ACC112 (cell line): Measurements from ENCODE around the gene PEX11A.

Experiments used
- H2AFZ ChIP-seq: fragments of 200-600 bp; sonication (generic); one replicate; pipeline ENCODE4 v1.6.0; 2017; ENCODE audit warnings: antibody characterized with exemption, low read length; ENCODE audit not compliant: unreplicated experiment
- H3K27ac ChIP-seq: fragments of 200-600 bp; sonication (generic); 2 replicates; pipeline ENCODE4 v1.5.1; 2014; ENCODE audit warnings: low read depth, mild to moderate bottlenecking, antibody characterized with exemption, low read length, moderate library complexity
- H3K27me3 ChIP-seq: fragments of 200-600 bp; sonication (generic); 2 replicates; pipeline ENCODE4 v1.6.1; 2014; ENCODE audit warnings: mild to moderate bottlenecking, antibody characterized with exemption, low read length, moderate library complexity, mixed read lengths; ENCODE audit not compliant: insufficient read depth
- H3K36me3 ChIP-seq: fragments of 200-600 bp; sonication (generic); 2 replicates; pipeline ENCODE4 v1.6.1; 2016; ENCODE audit warnings: mild to moderate bottlenecking, antibody characterized with exemption, low read length, moderate library complexity, mixed read lengths; ENCODE audit not compliant: insufficient read depth
- H3K4me1 ChIP-seq: fragments of 200-600 bp; sonication (generic); one replicate; pipeline ENCODE4 v1.6.1; 2016; ENCODE audit warnings: low read length, mixed read lengths; ENCODE audit not compliant: insufficient read depth, unreplicated experiment, control insufficient read depth
- H3K4me3 ChIP-seq: fragments of 200-600 bp; sonication (generic); 2 replicates; pipeline ENCODE4 v1.5.1; 2014; ENCODE audit warnings: mild to moderate bottlenecking, low read depth, low read length
- H3K79me2 ChIP-seq: fragments of 200-600 bp; sonication (generic); one replicate; pipeline ENCODE4 v1.6.0; 2016; ENCODE audit warnings: low read length; ENCODE audit not compliant: control insufficient read depth, unreplicated experiment, insufficient read depth

Gene PEX11A

DNA sequence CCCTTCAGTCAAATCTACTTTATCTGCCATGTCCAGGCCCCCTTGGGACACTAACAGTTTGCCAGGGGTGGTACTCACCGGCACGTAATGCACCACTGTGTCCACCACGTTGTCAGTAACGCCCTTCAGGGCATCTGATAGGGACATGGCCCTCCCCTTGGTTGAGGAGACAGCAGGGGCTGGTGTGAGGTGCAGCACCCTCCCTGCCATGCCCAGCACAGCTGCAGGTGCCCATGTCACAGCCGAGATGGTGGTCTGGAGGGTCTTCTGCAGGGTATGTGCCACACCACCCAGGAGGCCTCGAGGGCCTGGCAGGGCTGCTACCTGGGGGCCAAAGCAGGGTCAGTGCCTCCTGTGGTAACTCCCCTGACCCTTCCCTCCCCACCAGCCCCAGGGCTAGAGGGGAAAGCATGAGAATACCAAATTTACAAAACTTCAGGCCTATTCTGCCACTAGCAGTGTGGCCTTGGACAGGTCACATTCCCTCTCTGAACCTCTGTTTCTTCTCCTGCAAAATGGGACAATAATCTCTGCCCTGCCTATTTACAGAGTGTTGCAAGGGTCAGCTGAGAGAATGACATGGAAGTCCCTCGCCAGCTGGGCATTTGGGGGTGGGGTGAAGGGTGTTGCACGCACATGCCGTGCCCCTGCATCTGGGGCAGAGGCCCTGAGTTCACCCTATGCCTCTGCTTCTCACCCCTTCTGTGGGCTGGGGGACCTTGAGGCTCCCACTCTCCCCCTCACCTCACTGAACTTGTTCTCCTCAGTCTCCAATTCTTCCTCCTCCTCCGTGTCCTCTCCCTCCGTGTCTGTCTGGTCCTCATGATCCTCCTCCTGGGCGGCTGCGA is 23.5 kb downstream of the PEX11A start:
- H3K4me1 ChIP-seq, result peaks cover 24% of the 10 kb centered on the region
- no peaks in the 10 kb centered on the region for H3K79me2 ChIP-seq
- H3K36me3 ChIP-seq, result no peaks in the 10 kb centered on the region
- no peak overlapping the region for H3K4me3 ChIP-seq
- no peaks in the 10 kb centered on the region for H3K27me3 ChIP-seq
- H2AFZ ChIP-seq, result no peak overlapping the region
- no peak overlapping the region for H3K27ac ChIP-seq

DNA sequence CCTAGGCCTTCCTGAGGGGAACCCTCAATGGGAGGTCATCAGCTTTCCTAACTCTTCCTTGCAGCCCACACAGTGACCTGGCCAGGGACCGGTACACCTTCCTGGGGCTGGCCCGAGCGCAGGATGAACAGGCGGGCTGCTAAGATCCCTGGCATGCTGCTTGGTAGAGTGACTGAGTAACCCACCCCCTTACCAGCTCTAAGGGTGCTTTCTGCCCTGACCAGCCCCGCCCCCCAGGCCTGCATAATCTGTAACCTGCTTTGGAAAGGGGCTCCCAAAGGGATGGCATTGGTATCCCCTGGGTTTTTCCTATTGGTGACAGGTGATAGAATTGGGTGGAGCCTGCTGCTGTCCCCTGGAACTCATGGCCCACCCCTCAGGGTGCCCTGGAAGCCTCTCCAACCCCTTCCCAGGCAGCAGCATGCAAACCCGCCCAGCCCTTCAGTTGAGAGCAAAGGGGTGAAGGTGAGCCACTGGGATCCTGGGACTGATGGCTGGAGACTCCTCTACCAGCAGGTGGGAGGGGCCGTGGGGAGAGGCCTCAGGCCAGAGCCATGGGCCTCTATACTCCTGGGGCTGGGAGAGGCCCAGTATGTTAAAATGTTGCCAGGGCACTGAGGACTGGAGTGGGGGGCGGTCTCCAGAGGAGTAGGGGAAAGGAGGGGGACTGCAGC is 24.2 kb downstream of the PEX11A start:
- Histone ChIP-seq H3K4me1 (peaks cover 26% of the 10 kb centered on the region), H3K4me3 (peak overlapping the region; percentile 70; the same call in 1 of the 2 replicates), H2AFZ (peak overlapping the region; percentile 94), H3K27ac (no peak overlapping the region), H3K36me3 (no peaks in the 10 kb centered on the region), H3K27me3 (no peaks in the 10 kb centered on the region), H3K79me2 (no peaks in the 10 kb centered on the region)

DNA sequence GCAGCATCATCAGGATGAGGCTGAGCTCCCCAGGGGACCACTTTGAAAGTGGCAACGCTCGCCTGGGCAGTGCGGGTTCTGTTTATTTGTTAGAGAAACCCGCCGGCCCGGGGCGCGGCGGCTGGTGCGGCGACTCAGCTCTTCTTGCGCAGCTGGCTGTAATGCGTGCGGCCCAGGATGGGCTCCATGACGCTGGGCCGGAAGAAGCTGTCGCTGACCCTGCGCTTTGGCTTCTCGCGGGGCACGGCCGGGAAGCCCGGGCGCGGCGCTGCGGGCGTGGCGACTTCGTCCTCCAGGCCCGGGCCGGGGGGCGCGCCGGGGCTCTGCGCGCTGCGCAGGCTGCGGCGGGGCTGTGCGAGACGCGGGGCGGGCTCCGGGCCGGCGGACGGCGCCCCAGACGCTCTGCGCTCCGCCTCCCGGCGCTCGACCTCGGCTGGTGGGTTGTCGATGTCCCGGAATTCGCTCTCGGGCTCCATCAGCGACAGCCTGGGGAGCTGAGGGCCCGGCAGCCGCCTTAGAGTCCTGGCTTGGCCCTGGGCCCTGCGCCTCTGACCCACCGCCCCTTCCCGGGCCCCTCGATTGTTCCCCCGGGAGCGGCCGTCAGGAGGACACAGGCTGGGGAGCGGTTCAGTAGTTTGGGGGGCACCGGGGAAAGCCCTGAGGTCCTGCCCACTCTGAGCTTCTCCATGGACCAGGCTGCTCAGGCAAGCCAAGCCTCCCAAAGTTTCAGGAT is 24.9 kb downstream of the PEX11A start:
- no peaks in the 10 kb centered on the region for H3K27me3 ChIP-seq
- peak overlapping the region; percentile 94 for H2AFZ ChIP-seq
- no peak overlapping the region for H3K27ac ChIP-seq
- H3K36me3 ChIP-seq, result no peaks in the 10 kb centered on the region
- no peaks in the 10 kb centered on the region for H3K79me2 ChIP-seq
- peak overlapping the region; percentile 70 for H3K4me3 ChIP-seq
- peaks cover 26% of the 10 kb centered on the region for H3K4me1 ChIP-seq

DNA sequence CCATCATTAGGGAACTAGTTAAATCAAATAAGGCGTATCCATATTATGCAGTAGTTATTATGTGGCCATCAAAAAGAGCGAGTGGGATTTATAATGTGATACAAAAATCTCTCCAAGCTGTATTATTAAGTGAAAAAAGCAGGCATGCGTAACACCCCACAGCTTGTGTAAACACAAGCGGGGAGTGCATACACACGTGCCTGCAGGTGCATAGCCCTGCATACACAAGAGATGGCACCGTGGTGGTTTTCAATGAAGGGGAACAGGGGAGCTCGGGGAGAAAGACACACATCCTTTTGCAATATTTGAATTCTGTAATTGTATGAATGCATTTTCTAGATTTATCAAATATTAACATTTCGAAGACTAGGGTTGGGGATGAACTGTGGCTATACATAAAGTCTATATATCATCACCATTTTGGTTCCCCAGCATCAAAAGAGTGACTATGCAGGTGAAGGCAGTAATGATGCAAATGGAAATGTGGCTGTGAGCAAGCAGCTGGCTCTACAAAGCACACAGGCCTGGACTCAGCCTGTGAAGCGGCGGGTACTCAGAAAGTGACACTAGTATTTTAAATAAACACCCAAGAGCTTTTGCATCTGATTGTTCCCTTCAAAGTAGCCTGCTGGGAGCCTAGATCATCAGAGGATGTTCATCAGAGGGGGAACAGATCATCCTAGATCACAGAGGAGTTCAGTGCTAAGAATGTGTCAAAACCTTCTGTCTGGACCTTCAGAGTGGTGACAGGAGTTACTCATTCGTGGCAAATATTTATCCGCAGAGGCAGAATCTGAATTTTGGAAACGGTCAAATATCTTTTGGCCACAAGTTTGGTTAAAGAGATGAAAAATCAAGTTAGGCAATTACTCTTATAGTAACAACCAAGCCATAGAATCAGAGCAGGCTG is 25.9 kb downstream of the PEX11A start:
- Histone ChIP-seq H3K27me3 (no peaks in the 10 kb centered on the region), H3K27ac (peak overlapping the region; percentile 14; the same call in 1 of the 2 replicates), H2AFZ (no peak overlapping the region), H3K79me2 (no peaks in the 10 kb centered on the region), H3K4me3 (no peak overlapping the region), H3K36me3 (peaks cover 6% of the 10 kb centered on the region; the same call in 1 of the 2 replicates), H3K4me1 (peaks cover 26% of the 10 kb centered on the region)

DNA sequence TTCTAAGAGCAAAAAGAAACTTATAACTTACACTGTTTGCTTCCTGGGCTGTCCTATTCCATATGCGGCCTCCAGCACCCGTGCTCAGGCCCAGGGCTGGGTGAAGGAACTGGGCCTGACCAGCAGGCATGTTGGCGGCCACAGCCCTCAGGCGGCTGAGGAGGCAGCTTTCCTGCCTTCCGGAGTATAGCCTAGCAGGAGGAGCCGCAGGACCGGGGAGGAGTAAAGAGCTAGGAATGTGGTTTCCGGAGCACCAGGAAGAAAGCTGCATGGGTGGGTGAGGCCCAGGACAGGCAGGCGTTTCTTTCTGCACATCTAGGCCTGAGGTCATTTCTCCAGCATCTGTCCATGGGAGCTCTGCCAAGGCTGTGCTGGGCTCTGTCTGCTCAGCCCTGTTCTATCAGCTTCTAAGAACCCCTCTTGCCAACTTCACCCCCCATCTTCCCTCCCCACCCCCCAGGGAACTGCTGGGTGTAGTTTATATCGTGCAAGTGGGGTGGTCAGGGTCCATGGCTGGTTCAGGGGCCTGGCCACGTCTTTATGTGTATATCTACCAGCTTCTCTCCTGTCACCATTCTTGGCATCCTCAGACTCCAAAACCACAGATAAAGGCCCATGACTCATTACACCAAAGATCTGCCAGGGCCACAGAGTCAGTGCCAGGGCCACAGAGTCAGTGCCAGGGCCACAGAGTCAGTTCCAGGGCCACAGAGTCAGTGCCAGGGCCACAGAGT is 27.5 kb downstream of the PEX11A start:
- peaks cover 26% of the 10 kb centered on the region for H3K4me1 ChIP-seq
- H2AFZ ChIP-seq, result peak overlapping the region; percentile 94
- no peaks in the 10 kb centered on the region for H3K27me3 ChIP-seq
- peak overlapping the region; percentile 85 for H3K27ac ChIP-seq
- H3K4me3 ChIP-seq, result peak overlapping the region; percentile 70
- H3K79me2 ChIP-seq, result no peaks in the 10 kb centered on the region
- H3K36me3 ChIP-seq, result peaks cover 6% of the 10 kb centered on the region; the same call in 1 of the 2 replicates

DNA sequence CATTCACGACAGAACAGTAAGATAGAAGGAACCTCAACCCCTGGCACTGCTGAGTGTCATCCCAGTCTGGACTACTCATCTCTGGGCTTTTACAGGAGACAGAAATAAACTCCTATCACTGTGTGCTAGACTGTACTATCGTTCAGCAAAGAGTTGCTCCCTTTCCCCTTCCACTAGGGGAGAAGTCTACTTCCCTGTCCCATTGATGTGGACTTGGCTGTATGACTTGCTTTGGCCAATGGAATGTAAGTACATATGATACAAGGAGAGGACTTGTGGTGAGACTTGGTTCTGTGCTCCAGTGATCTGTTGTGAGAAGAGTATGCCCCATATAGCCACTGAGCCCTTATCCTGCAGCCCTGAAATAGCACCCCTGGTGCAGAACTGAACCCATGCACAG is 30.0 kb downstream of the PEX11A start:
- Histone ChIP-seq H2AFZ (no peak overlapping the region), H3K79me2 (no peaks in the 10 kb centered on the region), H3K36me3 (peaks cover 6% of the 10 kb centered on the region; the same call in 1 of the 2 replicates)

DNA sequence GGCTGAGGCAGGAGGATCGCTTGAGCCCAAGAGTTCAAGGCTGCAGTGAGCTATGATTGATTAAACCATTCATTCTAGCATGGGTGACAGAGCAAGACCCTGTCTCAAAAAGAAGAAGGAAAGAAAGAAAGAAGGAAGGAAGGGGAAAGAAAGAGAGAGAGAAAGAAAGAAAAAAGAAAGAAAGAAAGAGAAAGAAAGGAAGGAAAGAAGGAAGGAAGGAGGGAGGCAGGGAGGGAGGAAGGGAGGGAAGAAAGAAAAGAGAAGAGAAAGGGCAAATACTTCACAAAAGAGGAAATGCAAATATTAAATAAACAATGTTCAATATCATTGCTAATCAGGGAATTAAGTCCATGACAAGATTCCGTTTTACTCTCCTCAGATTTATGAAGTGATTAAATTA is 31.3 kb downstream of the PEX11A start:
- Histone ChIP-seq H3K79me2 (peaks cover 4% of the 10 kb centered on the region), H3K4me1 (peaks cover 29% of the 10 kb centered on the region), H3K4me3 (no peak overlapping the region), H3K27ac (no peak overlapping the region), H2AFZ (no peak overlapping the region), H3K36me3 (peaks cover 6% of the 10 kb centered on the region; the same call in 1 of the 2 replicates), H3K27me3 (no peaks in the 10 kb centered on the region)

More for the DNA sequence above, 30.0 kb downstream of the PEX11A start:
- Histone ChIP-seq H3K4me1 (peaks cover 35% of the 10 kb centered on the region), H3K27me3 (no peaks in the 10 kb centered on the region), H3K27ac (no peak overlapping the region), H3K4me3 (no peak overlapping the region)

DNA sequence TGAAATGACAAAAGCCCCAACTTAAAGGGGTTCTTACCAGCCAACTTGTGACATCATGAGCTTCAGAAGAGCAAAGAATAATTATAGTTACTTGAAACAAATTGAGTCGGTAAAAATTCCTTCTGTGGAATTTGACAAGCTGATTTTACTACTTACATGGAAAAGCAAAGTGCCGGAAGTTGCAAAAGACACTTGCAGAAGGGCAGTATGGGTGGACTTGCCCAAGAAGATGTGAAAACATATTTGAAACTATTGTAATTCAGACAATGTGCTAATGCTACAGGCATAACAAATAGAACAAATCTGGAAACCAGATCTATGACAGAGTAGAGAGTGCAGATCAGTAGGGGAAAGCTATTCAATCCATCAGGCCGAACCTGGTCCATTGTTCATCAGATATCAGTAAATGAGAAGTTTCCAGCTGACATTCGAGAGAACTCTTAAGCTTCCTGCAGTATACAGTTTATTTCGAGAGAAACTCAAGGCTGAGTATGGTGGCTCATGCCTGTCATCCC is 32.8 kb downstream of the PEX11A start:
- Histone ChIP-seq H3K4me1 (peaks cover 25% of the 10 kb centered on the region), H3K36me3 (peaks cover 6% of the 10 kb centered on the region; the same call in 1 of the 2 replicates), H3K79me2 (peaks cover 15% of the 10 kb centered on the region), H3K27me3 (no peaks in the 10 kb centered on the region), H3K4me3 (no peak overlapping the region), H3K27ac (no peak overlapping the region), H2AFZ (no peak overlapping the region)

DNA sequence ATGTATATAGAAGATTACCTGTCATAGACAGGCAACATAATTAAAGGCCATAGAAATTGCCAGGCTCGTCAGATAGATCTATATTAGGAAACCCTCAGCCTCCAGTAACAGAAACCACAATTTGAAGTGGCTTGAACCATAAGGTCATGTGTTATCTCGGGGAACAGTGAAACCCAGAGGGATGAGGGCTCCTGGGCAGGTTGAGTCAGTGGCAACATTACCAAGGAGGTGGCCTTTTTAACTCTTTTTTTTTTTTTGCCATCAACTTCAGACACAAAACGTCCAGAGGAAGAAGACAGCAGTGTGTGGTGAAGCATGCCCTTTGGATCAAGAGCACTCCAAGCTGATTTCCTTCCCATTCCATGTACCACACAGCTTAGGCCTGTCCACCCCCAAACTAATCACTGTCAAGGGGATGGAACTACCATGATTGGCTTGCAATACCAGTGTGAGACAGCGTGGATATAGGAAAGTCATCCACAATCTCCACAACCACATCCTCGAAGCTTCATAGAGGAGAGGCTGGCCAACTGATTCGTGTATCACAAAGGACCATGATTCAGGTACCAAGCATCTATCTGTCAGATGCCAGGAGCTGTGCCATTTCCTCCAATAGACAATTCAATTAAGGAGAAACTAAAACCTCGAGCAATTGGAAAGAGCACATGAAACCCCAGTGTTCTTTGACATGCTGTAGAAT is 34.3 kb downstream of the PEX11A start:
- Histone ChIP-seq H3K79me2 (peaks cover 28% of the 10 kb centered on the region), H2AFZ (peak overlapping the region; percentile 21), H3K4me3 (no peak overlapping the region), H3K27me3 (no peaks in the 10 kb centered on the region), H3K27ac (peak overlapping the region; percentile 6), H3K36me3 (peaks cover 6% of the 10 kb centered on the region; the same call in 1 of the 2 replicates), H3K4me1 (peaks cover 17% of the 10 kb centered on the region)
